IMR-90 (cell line): ENCODE data around the gene MAML2. TPM values are rescaled to one million over a fixed set of nuclear protein-coding genes. Genes with fewer than 3 reads are reported as not detected.

Experiments
- ATAC-seq: fragments of 200-7000 bp; cut with Tn5 transposase; 2 replicates; pipeline ENCODE4 v1.9.1; 2020; ENCODE audit warnings: low read depth, mild to moderate bottlenecking, moderate library complexity
- BruUV-seq: library from RNA; stranded (reverse); fragments of 400-500 nt; replicated peaks from 2 replicates; lab custom pipeline; 2021; lab: Mats Ljungman, UMichigan
- CTCF ChIA-PET: fragments of 300-600 bp; formaldehyde crosslinking; extraction: SDS; loops from one replicate; lab custom pipeline; 2021; ENCODE audit warnings: antibody characterized with exemption; lab: Yijun Ruan, JAX
- POLR2A ChIA-PET: fragments of 300-600 bp; sonication (Branson Sonifier 250); formaldehyde crosslinking; loops from one replicate; lab custom pipeline; 2022; ENCODE audit warnings: antibody characterized with exemption; ENCODE audit not compliant: unreplicated experiment; lab: Charles Lee
- DNase-seq: peaks from one replicate; pipeline ENCODE4 v3.0.0; 2013
- H2AFZ ChIP-seq: replicated peaks from 2 replicates; pipeline ENCODE3; 2013; ENCODE audit warnings: low read length, mild to moderate bottlenecking; ENCODE audit not compliant: poor library complexity
- H2AK5ac ChIP-seq: 2 replicates; pipeline ENCODE4 v1.6.1; 2013; ENCODE audit warnings: low read depth, low read length, inconsistent platforms
- H2AK9ac ChIP-seq: replicated peaks from 2 replicates; pipeline ENCODE3; 2013; ENCODE audit warnings: mild to moderate bottlenecking, low read depth, low read length, moderate library complexity; ENCODE audit not compliant: poor library complexity
- H2BK120ac ChIP-seq: 2 replicates; pipeline ENCODE4 v1.6.1; 2013; ENCODE audit warnings: low read depth, low read length, inconsistent platforms
- H2BK15ac ChIP-seq: 3 replicates; pipeline ENCODE4 v1.6.1; 2013; ENCODE audit warnings: low read depth, low read length, inconsistent platforms
- H2BK20ac ChIP-seq: 2 replicates; pipeline ENCODE4 v1.6.1; 2013; ENCODE audit warnings: low read depth, mild to moderate bottlenecking, inconsistent platforms, low read length, moderate library complexity
- H2BK5ac ChIP-seq: 2 replicates; pipeline ENCODE4 v1.6.1; 2013; ENCODE audit warnings: mild to moderate bottlenecking, low read depth, low read length, inconsistent platforms; ENCODE audit not compliant: poor library complexity, severe bottlenecking
- H3K14ac ChIP-seq: replicated peaks from 2 replicates; pipeline ENCODE4 v1.6.1; 2013; ENCODE audit warnings: low read depth, low read length, inconsistent platforms
- H3K18ac ChIP-seq: 2 replicates; pipeline ENCODE4 v1.6.1; 2013; ENCODE audit warnings: low read depth, low read length, control low read depth
- H3K23ac ChIP-seq: 2 replicates; pipeline ENCODE4 v1.6.1; 2013; ENCODE audit warnings: low read depth, low read length, inconsistent platforms
- H3K27ac ChIP-seq: 2 replicates; pipeline ENCODE4 v1.5.1; 2013; ENCODE audit warnings: mild to moderate bottlenecking, control low read depth, low read length; ENCODE audit not compliant: insufficient read depth
- H3K27me3 ChIP-seq: 2 replicates; pipeline ENCODE4 v1.6.1; 2013; ENCODE audit warnings: low read length; ENCODE audit not compliant: control insufficient read depth, insufficient read depth
- H3K36me3 ChIP-seq: 2 replicates; pipeline ENCODE4 v1.6.1; 2013; ENCODE audit warnings: low read length, mixed read lengths; ENCODE audit not compliant: control insufficient read depth, insufficient read depth
- H3K4ac ChIP-seq: 2 replicates; pipeline ENCODE4 v1.6.1; 2013; ENCODE audit warnings: low read depth, low read length, inconsistent platforms
- H3K4me1 ChIP-seq: 2 replicates; pipeline ENCODE4 v1.6.1; 2013; ENCODE audit warnings: low read length, mixed read lengths; ENCODE audit not compliant: control insufficient read depth, insufficient read depth
- H3K4me2 ChIP-seq: 2 replicates; pipeline ENCODE4 v1.6.1; 2013; ENCODE audit warnings: low read depth, mild to moderate bottlenecking, control low read depth, low read length, moderate library complexity
- H3K4me3 ChIP-seq: 2 replicates; pipeline ENCODE4 v1.5.1; 2013; ENCODE audit warnings: low read depth, mild to moderate bottlenecking, control low read depth, low read length, moderate library complexity; ENCODE audit not compliant: insufficient read depth
- H3K56ac ChIP-seq: 2 replicates; pipeline ENCODE4 v1.6.1; 2013; ENCODE audit warnings: low read length, inconsistent platforms; ENCODE audit not compliant: insufficient read depth; ENCODE audit errors: extremely low read depth
- H3K79me1 ChIP-seq, 2 experiments: 2 replicates each; pipeline ENCODE4 v1.6.1; 2013; ENCODE audit warnings: low read length in 2 of 2, inconsistent platforms in 1 of 2, low read depth in 1 of 2
- H3K9ac ChIP-seq: 2 replicates; pipeline ENCODE4 v1.6.1; 2013; ENCODE audit warnings: low read depth, low read length, control low read depth
- H3K9me1 ChIP-seq: 2 replicates; pipeline ENCODE4 v1.6.1; 2013; ENCODE audit warnings: low read length, inconsistent platforms; ENCODE audit not compliant: insufficient read depth
- H3K9me3 ChIP-seq: 2 replicates; pipeline ENCODE4 v1.6.1; 2013; ENCODE audit warnings: low read length; ENCODE audit not compliant: control insufficient read depth, insufficient read depth
- H4K20me1 ChIP-seq: 2 replicates; pipeline ENCODE4 v1.6.1; 2013; ENCODE audit warnings: low read length, inconsistent platforms; ENCODE audit not compliant: insufficient read depth
- H4K5ac ChIP-seq: 2 replicates; pipeline ENCODE4 v1.6.1; 2013; ENCODE audit warnings: mild to moderate bottlenecking, low read depth, low read length, control low read depth
- H4K8ac ChIP-seq, 2 experiments: 2 replicates each; pipeline ENCODE4 v1.6.1; 2013; ENCODE audit warnings: low read depth in 2 of 2, low read length in 2 of 2, control low read depth in 1 of 2, inconsistent platforms in 1 of 2
- H4K91ac ChIP-seq: 2 replicates; pipeline ENCODE4 v1.6.1; 2013; ENCODE audit warnings: low read depth, low read length, inconsistent platforms; ENCODE audit not compliant: insufficient read depth
- BHLHE40 ChIP-seq: fragments of 150-350 bp; IDR thresholded peaks from 2 replicates; pipeline ENCODE4 v1.6.1; 2016; ENCODE audit warnings: mild to moderate bottlenecking, low read depth, low read length
- CEBPB ChIP-seq: IDR thresholded peaks from 2 replicates; pipeline ENCODE4 v1.6.1; 2012; ENCODE audit warnings: low read depth, low read length, improper control_type of control experiment
- CHD1 ChIP-seq: IDR thresholded peaks from 2 replicates; pipeline ENCODE4 v1.6.1; 2012; ENCODE audit warnings: low read depth, low read length, improper control_type of control experiment
- MAZ ChIP-seq: IDR thresholded peaks from 2 replicates; pipeline ENCODE4 v1.6.1; 2012; ENCODE audit warnings: low read depth, mild to moderate bottlenecking, low read length, improper control_type of control experiment, moderate library complexity, borderline replicate concordance
- MXI1 ChIP-seq: IDR thresholded peaks from 2 replicates; pipeline ENCODE4 v1.6.1; 2012; ENCODE audit warnings: low read depth, mild to moderate bottlenecking, low read length, moderate library complexity, borderline replicate concordance
- NFE2L2 ChIP-seq: fragments of 150-350 bp; IDR thresholded peaks from 2 replicates; pipeline ENCODE4 v1.6.1; 2016; ENCODE audit warnings: low read depth, mild to moderate bottlenecking, low read length
- RAD21 ChIP-seq: IDR thresholded peaks from 2 replicates; pipeline ENCODE4 v1.6.1; 2012; ENCODE audit warnings: low read length, improper control_type of control experiment
- RCOR1 ChIP-seq: IDR thresholded peaks from 2 replicates; pipeline ENCODE4 v1.6.1; 2012; ENCODE audit warnings: mild to moderate bottlenecking, low read length, improper control_type of control experiment; ENCODE audit not compliant: insufficient replicate concordance
- RFX5 ChIP-seq: IDR thresholded peaks from 2 replicates; pipeline ENCODE4 v1.8.0; 2012; ENCODE audit warnings: low read depth, mild to moderate bottlenecking, low read length, moderate library complexity
- SMC3 ChIP-seq: fragments of 150-350 bp; IDR thresholded peaks from 2 replicates; pipeline ENCODE4 v1.6.1; 2016; ENCODE audit warnings: low read depth, mild to moderate bottlenecking, antibody characterized with exemption, low read length, moderate library complexity
- WGBS, 2 experiments: methylation state at CpG; one replicate each; pipeline versions ENCODE4 v1.1.5 to v1.1.7; 2013; ENCODE audit warnings: missing lambda C conversion rate in 2 of 2; ENCODE audit not compliant: insufficient read length in 1 of 2; ENCODE audit errors: extremely low coverage in 2 of 2; 5-methylcytosine and 5-hydroxymethylcytosine counted together
- dilution Hi-C: fragments of 300-500 bp; cut with HindIII; formaldehyde crosslinking; loops from one replicate; pipeline ENCODE4 v1.14.3; 2018; ENCODE audit warnings: low sequenced_read_pairs; ENCODE audit not compliant: unreplicated experiment
- in situ Hi-C: fragments of 300-500 bp; cut with MboI; formaldehyde crosslinking; loops from 3 replicates; pipeline ENCODE4 v1.14.3; 2019; ENCODE audit warnings: low sequenced_read_pairs, inconsistent platforms, mixed read lengths
- intact Hi-C: fragments of 100-400 bp; cut with micrococcal nuclease; formaldehyde crosslinking; loops from 2 replicates; pipeline ENCODE4 v1.10.0; 2022
- polyA plus RNA-seq, 3 experiments: library from polyadenylated mRNA; depleted of rRNA; stranded (reverse); fragments of >200 nt; gene quantifications; 2 replicates each; pipeline ENCODE4 v1.2.3, GENCODE V29; 2012; ENCODE audit warnings: low replicate concordance in 1 of 3
- total RNA-seq: library from RNA; depleted of rRNA; stranded (reverse); fragments of >200 nt; gene quantifications from 2 replicates; pipeline ENCODE4 v1.2.3, GENCODE V29; 2012
- TF ChIP-seq, protein P1 (sequence below): fragments of 150-350 bp; IDR thresholded peaks from 2 replicates; pipeline ENCODE4 v1.6.1; 2016; ENCODE audit warnings: low read depth, mild to moderate bottlenecking, low read length, moderate library complexity, borderline replicate concordance
- TF ChIP-seq, protein P2 (sequence below): conservative IDR thresholded peaks from 2 replicates; pipeline ENCODE4 v1.5.1; 2012; ENCODE audit warnings: mild to moderate bottlenecking, low read depth, low read length, improper control_type of control experiment
- TF ChIP-seq, protein P3 (sequence below): fragments of 150-350 bp; IDR thresholded peaks from 2 replicates; pipeline ENCODE4 v1.6.1; 2017; ENCODE audit warnings: mild to moderate bottlenecking, antibody characterized with exemption, low read length, low read depth

The MAML2 gene
- total and polyA plus RNA-seq, 2 of the 4 experiments (the other 2 are of a cell fraction): 15.0 to 19.5 TPM

DNA sequence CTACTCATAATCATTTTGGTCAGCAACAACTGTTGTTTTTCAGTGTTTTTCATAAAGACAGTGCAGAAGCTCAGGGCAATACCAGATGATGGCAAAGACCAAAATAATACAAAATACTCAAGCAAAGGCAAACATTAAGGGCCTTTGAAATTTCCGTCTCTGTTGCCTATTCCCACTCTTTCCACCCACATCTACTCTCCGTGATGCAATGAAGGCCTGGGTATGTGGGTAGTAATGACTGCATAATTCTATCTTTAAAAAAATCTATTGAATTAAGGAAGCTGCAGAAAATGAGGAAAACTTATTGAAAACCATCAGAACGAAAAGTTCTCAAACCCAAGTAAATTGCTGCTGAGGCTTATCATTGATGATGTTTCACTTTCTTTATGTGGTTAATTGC is 203.3 kb downstream of the MAML2 start:
- ChIA-PET POLR2A (no interaction called here), CTCF (interaction anchor here (1.4 kb wide), 1 partner anchor 16 kb away, joined by 4 read pairs; no protein-coding TSS in a partner anchor)
- no TSS peak for BruUV-seq

More for the DNA sequence above, 203.3 kb downstream of the MAML2 start:
- Histone ChIP-seq H3K9ac (no peak overlapping the region), H4K5ac (no peak overlapping the region), H3K4ac (no peak overlapping the region), H3K56ac (no peak overlapping the region), H3K4me3 (no peak overlapping the region), H3K27me3 (no peaks in the 10 kb centered on the region), H2BK20ac (no peak overlapping the region), H3K14ac (no peak overlapping the region), H2AK9ac (no peak overlapping the region), H2BK120ac (no peak overlapping the region), H2AK5ac (no peak overlapping the region), H3K23ac (no peak overlapping the region), H3K9me1 (peaks cover 4% of the 10 kb centered on the region; the same call in 1 of the 2 replicates), H3K36me3 (no peaks in the 10 kb centered on the region), H3K27ac (no peak overlapping the region), H3K79me1 (peaks cover 29 to 55% of the 10 kb centered on the region in 2 experiments), H2AFZ (no peak overlapping the region), H3K18ac (no peak overlapping the region), H3K4me2 (no peak overlapping the region), H3K9me3 (no peaks in the 10 kb centered on the region), H3K4me1 (peaks cover 10% of the 10 kb centered on the region; the same call in 1 of the 2 replicates), H4K91ac (no peak overlapping the region), H2BK15ac (no peak overlapping the region), H4K8ac (no peak overlapping the region), H4K20me1 (no peaks in the 10 kb centered on the region), H2BK5ac (no peak overlapping the region)
- no CpG with 5 or more reads among the region's 3 CpGs for WGBS, 2 experiments
- DNase-seq (no peak), ATAC-seq (no peak)
- dilution Hi-C loops: no loop called here
- in situ Hi-C loops: no loop called here
- intact Hi-C loops: no loop called here
- TF ChIP-seq, protein P1, sequence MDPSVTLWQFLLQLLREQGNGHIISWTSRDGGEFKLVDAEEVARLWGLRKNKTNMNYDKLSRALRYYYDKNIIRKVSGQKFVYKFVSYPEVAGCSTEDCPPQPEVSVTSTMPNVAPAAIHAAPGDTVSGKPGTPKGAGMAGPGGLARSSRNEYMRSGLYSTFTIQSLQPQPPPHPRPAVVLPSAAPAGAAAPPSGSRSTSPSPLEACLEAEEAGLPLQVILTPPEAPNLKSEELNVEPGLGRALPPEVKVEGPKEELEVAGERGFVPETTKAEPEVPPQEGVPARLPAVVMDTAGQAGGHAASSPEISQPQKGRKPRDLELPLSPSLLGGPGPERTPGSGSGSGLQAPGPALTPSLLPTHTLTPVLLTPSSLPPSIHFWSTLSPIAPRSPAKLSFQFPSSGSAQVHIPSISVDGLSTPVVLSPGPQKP: no peak
- TF ChIP-seq MXI1 (no peak), RAD21 (no peak), MAZ (no peak), SMC3 (no peak), NFE2L2 (no peak), CEBPB (no peak), CHD1 (no peak), RFX5 (no peak), BHLHE40 (no peak), RCOR1 (no peak)
- TF ChIP-seq, protein P2, sequence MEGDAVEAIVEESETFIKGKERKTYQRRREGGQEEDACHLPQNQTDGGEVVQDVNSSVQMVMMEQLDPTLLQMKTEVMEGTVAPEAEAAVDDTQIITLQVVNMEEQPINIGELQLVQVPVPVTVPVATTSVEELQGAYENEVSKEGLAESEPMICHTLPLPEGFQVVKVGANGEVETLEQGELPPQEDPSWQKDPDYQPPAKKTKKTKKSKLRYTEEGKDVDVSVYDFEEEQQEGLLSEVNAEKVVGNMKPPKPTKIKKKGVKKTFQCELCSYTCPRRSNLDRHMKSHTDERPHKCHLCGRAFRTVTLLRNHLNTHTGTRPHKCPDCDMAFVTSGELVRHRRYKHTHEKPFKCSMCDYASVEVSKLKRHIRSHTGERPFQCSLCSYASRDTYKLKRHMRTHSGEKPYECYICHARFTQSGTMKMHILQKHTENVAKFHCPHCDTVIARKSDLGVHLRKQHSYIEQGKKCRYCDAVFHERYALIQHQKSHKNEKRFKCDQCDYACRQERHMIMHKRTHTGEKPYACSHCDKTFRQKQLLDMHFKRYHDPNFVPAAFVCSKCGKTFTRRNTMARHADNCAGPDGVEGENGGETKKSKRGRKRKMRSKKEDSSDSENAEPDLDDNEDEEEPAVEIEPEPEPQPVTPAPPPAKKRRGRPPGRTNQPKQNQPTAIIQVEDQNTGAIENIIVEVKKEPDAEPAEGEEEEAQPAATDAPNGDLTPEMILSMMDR: no peak
- TF ChIP-seq, protein P3, sequence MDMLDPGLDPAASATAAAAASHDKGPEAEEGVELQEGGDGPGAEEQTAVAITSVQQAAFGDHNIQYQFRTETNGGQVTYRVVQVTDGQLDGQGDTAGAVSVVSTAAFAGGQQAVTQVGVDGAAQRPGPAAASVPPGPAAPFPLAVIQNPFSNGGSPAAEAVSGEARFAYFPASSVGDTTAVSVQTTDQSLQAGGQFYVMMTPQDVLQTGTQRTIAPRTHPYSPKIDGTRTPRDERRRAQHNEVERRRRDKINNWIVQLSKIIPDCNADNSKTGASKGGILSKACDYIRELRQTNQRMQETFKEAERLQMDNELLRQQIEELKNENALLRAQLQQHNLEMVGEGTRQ: no peak
